Stomach smooth muscle (tissue), 2 donors: Measurements from ENCODE around the gene VKORC1.

Experiments used
- H3K27ac ChIP-seq: one replicate; pipeline ENCODE4 v1.7.0; 2013; ENCODE audit warnings: mild to moderate bottlenecking, low read length, inconsistent platforms
- H3K27me3 ChIP-seq, 2 donors: one replicate each; pipeline ENCODE4 v1.7.0; 2013; ENCODE audit warnings: low read length in 2 of 2; ENCODE audit not compliant: insufficient read depth in 2 of 2, control insufficient read depth in 1 of 2
- H3K36me3 ChIP-seq, 2 donors: one replicate each; pipeline ENCODE4 v1.7.0; 2013; ENCODE audit warnings: low read length in 2 of 2; ENCODE audit not compliant: control insufficient read depth in 2 of 2, insufficient read depth in 2 of 2
- H3K4me1 ChIP-seq: one replicate; pipeline ENCODE4 v1.7.0; 2013; ENCODE audit warnings: low read length; ENCODE audit not compliant: control insufficient read depth, insufficient read depth
- H3K4me3 ChIP-seq, 2 donors: one replicate each; pipeline ENCODE4 v1.7.0; 2013; ENCODE audit warnings: low read length in 2 of 2
- H3K9ac ChIP-seq, 2 donors: one replicate each; pipeline ENCODE4 v1.7.0; 2013; ENCODE audit warnings: low read length in 2 of 2, mild to moderate bottlenecking in 1 of 2
- H3K9me3 ChIP-seq, 2 donors: one replicate each; pipeline ENCODE4 v1.7.0; 2013; ENCODE audit warnings: low read length in 2 of 2; ENCODE audit not compliant: control insufficient read depth in 2 of 2
- donor health status: healthy.
- donor health status: Pancreatic carcinoma.

VKORC1 gene

GRCh38 chr16:31080035-31080629 is 14.5 kb downstream of the VKORC1 start:
- Histone ChIP-seq H3K27ac (no peak overlapping the region), H3K4me3 (no peak overlapping the region), H3K36me3 (peaks cover 45 to 56% of the 10 kb centered on the region in 2 donors), H3K4me1 (peaks cover 3% of the 10 kb centered on the region), H3K9me3 (no peaks in the 10 kb centered on the region), H3K27me3 (no peaks in the 10 kb centered on the region), H3K9ac (no peak overlapping the region)

DNA sequence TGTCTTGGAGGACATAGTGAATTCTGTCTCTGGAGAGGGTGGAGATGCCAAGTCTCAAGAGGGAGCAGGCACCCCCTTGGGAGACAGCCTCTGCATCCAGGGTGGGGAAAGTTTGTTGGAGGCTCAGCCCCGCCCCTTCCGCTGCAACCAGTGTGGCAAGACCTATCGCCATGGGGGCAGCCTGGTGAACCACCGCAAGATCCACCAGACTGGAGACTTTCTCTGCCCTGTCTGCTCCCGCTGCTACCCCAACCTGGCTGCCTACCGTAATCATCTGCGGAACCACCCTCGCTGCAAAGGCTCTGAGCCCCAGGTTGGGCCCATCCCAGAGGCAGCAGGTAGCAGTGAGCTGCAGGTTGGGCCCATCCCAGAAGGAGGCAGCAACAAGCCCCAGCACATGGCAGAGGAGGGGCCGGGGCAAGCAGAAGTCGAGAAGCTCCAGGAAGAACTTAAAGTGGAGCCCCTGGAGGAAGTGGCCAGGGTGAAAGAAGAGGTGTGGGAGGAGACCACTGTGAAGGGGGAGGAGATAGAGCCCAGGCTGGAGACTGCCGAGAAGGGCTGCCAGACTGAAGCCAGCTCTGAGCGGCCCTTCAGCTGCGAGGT is 15.2 kb downstream of the VKORC1 start:
- Histone ChIP-seq H3K4me1 (peaks cover 10% of the 10 kb centered on the region), H3K27me3 (no peaks in the 10 kb centered on the region), H3K4me3 (no peak overlapping the region), H3K9me3 (no peaks in the 10 kb centered on the region), H3K9ac (no peak overlapping the region), H3K36me3 (peaks cover 41 to 56% of the 10 kb centered on the region in 2 donors), H3K27ac (no peak overlapping the region)

DNA sequence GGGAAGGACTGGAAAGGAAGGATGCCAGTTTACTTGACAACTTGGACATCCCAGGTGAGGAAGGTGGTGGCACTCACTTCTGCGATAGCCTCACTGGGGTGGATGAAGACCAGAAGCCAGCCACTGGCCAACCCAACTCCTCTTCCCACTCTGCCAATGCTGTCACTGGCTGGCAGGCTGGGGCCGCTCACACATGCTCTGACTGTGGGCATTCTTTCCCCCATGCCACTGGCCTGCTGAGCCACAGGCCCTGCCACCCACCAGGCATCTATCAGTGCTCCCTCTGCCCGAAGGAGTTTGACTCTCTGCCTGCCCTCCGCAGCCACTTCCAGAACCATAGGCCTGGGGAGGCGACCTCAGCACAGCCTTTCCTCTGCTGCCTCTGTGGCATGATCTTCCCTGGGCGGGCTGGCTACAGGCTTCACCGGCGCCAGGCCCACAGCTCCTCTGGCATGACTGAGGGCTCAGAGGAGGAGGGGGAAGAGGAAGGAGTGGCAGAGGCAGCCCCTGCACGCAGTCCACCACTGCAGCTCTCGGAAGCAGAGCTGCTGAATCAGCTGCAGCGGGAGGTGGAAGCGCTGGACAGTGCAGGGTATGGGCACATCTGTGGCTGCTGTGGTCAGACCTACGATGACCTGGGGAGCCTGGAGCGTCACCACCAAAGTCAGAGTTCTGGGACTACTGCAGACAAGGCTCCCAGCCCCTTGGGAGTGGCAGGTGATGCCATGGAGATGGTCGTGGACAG is 15.8 kb downstream of the VKORC1 start:
- no peak overlapping the region for H3K27ac ChIP-seq
- H3K9me3 ChIP-seq, result no peaks in the 10 kb centered on the region
- no peak overlapping the region for H3K9ac ChIP-seq

DNA sequence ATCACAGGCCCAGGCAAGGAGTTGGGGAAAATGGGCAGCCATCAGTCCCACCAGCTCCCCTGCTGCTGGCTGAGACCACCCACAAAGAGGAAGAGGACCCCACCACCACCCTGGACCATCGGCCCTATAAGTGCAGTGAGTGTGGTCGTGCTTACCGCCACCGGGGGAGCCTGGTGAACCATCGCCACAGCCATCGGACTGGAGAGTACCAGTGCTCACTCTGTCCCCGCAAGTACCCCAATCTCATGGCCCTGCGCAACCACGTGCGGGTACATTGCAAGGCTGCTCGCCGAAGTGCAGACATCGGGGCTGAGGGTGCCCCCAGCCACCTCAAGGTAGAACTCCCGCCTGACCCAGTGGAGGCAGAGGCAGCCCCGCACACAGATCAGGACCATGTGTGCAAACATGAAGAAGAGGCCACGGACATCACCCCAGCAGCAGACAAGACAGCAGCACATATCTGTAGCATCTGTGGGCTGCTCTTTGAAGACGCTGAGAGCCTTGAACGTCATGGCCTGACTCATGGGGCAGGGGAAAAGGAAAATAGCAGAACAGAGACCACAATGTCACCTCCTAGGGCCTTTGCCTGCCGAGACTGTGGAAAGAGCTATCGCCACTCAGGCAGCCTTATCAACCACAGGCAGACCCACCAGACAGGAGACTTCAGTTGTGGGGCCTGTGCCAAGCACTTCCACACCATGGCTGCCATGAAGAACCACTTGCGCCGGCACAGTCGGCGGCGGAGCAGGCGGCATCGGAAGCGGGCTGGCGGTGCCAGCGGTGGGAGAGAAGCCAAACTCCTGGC is 16.8 kb downstream of the VKORC1 start:
- peaks cover 14% of the 10 kb centered on the region for H3K4me1 ChIP-seq
- no peaks in the 10 kb centered on the region for H3K27me3 ChIP-seq
- peaks cover 36 to 50% of the 10 kb centered on the region in 2 donors for H3K36me3 ChIP-seq
- no peak overlapping the region for H3K27ac ChIP-seq
- no peaks in the 10 kb centered on the region for H3K9me3 ChIP-seq
- no peak overlapping the region for H3K9ac ChIP-seq
- no peak overlapping the region for H3K4me3 ChIP-seq

More for the DNA sequence above, 15.8 kb downstream of the VKORC1 start:
- Histone ChIP-seq H3K4me1 (peaks cover 11% of the 10 kb centered on the region), H3K36me3 (peaks cover 39 to 53% of the 10 kb centered on the region in 2 donors), H3K4me3 (no peak overlapping the region), H3K27me3 (no peaks in the 10 kb centered on the region)

DNA sequence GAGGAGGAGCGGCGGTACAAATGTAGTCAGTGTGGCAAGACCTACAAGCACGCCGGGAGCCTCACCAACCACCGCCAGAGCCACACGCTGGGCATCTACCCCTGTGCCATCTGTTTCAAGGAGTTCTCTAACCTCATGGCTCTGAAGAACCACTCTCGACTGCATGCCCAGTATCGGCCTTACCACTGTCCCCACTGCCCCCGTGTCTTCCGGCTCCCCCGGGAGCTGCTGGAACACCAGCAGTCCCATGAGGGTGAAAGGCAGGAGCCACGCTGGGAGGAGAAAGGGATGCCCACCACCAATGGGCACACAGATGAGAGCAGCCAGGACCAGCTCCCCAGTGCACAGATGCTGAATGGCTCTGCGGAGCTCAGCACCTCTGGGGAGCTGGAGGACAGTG is 17.6 kb downstream of the VKORC1 start:
- no peak overlapping the region for H3K27ac ChIP-seq
- H3K36me3 ChIP-seq, result peaks cover 36 to 46% of the 10 kb centered on the region in 2 donors
- H3K9ac ChIP-seq, result no peak overlapping the region
- no peaks in the 10 kb centered on the region for H3K9me3 ChIP-seq
- no peaks in the 10 kb centered on the region for H3K27me3 ChIP-seq
- H3K4me3 ChIP-seq, result no peak overlapping the region
- peaks cover 21% of the 10 kb centered on the region for H3K4me1 ChIP-seq

DNA sequence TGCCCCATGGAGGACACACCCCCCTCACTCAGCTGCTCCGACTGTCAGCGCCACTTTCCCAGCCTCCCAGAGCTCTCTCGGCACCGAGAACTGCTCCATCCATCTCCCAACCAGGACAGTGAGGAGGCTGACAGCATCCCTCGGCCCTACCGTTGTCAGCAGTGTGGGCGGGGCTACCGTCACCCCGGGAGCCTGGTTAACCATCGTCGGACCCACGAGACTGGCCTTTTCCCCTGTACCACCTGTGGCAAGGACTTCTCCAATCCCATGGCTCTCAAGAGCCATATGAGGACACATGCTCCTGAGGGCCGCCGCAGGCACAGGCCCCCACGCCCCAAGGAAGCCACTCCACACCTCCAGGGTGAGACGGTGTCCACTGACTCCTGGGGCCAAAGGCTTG is 18.3 kb downstream of the VKORC1 start:
- Histone ChIP-seq H3K36me3 (peaks cover 36 to 44% of the 10 kb centered on the region in 2 donors), H3K9me3 (no peaks in the 10 kb centered on the region), H3K4me3 (no peak overlapping the region), H3K4me1 (peaks cover 25% of the 10 kb centered on the region), H3K9ac (no peak overlapping the region), H3K27me3 (no peaks in the 10 kb centered on the region), H3K27ac (no peak overlapping the region)

DNA sequence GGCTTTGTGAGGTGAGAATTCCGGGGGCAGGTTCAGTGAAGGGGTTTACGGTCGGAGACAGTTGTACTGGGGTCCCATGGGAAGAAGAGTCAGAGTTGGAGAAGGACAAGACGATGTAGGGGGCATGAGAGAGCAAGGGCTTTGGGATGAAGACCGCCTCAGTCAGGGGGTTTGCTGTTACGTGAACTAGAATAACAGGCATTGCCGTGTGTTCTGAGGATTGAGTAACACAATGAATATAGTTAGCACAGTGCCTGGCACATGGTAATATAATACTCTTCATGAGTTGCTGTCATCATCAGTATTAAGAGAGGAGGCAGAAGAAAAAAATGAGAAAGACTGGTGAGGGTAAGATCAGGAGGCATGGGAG is 19.8 kb downstream of the VKORC1 start:
- Histone ChIP-seq H3K9ac (peak overlapping the region; percentile 93), H3K9me3 (no peaks in the 10 kb centered on the region), H3K27me3 (no peaks in the 10 kb centered on the region), H3K27ac (peak overlapping the region; percentile 89), H3K4me3 (peak overlapping the region; percentile 98 to 100), H3K4me1 (peaks cover 25% of the 10 kb centered on the region), H3K36me3 (peaks cover 26 to 33% of the 10 kb centered on the region in 2 donors)

- peaks cover 25 to 27% of the 10 kb centered on the region in 2 donors for H3K36me3 ChIP-seq
- no peaks in the 10 kb centered on the region for H3K9me3 ChIP-seq
- H3K9ac ChIP-seq, result peak within 1 kb of the TSS; percentile 93
- H3K27ac ChIP-seq, result peak within 1 kb of the TSS; percentile 89
- H3K4me1 ChIP-seq, result peaks cover 25% of the 10 kb centered on the region
- no peaks in the 10 kb centered on the region for H3K27me3 ChIP-seq
- H3K4me3 ChIP-seq, result peak within 1 kb of the TSS; percentile 98 to 100
Observed at GRCh38 chr16:31073970-31074813, 20.4 kb downstream of the VKORC1 start, which contains the start of the genes ZNF646 and ZNF668. TSS of gene ZNF646 (plus strand) at chr16:31074422. CDS start at chr16:31076325, 1,903 bp downstream. TSS of gene ZNF668 (minus strand) at chr16:31074240. CDS start at chr16:31064459, 9,781 bp downstream.

DNA sequence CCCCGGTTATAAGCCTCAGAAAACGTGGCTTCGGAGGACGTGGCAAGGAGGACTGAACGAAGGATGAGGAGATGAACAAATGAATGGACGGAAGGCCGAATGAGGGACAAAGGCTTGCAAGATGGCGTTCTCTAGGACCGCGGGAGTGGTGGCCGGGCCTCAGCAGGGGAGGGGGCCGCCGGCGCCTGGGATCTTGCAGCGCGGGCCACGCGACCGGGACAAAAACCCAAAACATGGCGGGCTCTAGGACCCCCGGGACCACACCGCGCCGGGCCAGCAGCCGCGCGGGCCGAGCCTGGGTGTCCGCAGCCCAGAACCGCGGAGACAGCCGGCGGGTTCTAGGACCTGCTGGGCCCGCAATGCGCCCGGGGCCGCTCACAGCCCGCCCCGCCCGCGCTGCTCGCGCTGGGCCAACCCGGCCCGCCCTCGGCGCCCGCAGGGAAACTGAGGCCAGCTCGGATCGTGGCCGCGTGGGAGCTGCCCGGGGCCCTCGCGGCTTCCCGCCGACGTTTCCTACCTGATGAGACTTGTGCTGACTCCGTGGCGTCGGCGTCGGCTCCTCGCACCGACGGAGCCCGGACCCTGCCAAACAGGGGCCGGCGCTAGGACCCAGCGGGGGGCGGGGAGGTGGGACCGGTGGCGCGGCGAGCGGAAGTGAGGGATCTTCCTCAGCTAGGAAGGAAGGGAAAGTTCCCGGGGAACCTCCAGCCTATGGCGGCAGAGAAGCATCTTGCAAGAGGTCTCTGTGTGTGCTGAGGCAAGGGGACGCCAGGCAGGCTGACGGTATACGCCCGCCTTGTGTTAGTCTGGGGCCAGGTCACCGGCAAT is 21.2 kb downstream of the VKORC1 start:
- H3K9ac ChIP-seq, result peak overlapping the region; percentile 87 to 93
- peak overlapping the region; percentile 98 to 100 for H3K4me3 ChIP-seq
- no peaks in the 10 kb centered on the region for H3K9me3 ChIP-seq
- H3K36me3 ChIP-seq, result peaks cover 17 to 20% of the 10 kb centered on the region in 2 donors
- H3K27ac ChIP-seq, result peak overlapping the region; percentile 89
- H3K27me3 ChIP-seq, result no peaks in the 10 kb centered on the region
- peaks cover 25% of the 10 kb centered on the region for H3K4me1 ChIP-seq
